ENCODE measurements around the gene THRAP3.

DNA sequence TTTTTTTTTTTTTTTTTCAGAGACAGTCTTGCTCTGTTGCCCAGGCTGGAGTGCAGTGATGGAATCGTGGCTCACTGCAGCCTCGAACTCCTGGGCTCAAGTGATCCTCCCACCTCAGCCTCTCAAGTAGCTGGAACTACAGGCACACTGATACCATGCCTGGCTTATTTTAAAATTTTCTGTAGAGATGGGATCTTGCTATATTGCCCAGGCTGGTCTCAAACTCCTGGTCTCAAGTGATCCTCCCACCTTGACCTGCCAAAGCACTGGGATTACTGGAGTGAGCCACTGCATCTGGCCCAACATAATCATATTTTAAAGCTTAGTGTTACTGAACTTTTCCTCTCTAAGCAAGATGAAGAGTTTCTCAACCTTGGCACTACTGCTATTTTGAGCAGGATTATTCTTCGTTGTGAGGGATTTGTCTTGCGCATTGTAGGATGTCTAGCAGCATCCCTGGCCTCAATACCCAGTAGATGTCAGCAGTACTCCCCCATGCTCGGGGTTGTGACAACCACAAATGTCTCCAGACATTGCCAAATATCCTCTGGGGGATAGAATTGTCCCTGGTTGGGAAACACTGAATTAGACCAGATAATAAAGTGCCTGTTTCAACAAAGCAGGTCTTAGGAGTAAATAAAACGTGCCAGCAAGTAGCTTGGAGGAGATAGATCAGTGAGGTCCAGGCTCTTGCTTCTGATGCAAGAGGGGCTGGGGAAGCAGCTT is 15.1 kb upstream of the THRAP3 start:
- TF ChIP-seq SUZ12 (IDR thresholded peaks at IDR 0.05; ENCODE audit: extremely low read depth, insufficient read depth, insufficient read length) (no peak), YY1 (IDR thresholded peaks at IDR 0.05; ENCODE audit: insufficient read depth, insufficient read length) (no peak)
